GM18517 (cell line): ENCODE results near the gene CZIB.
"Not testable (repeated sequence)": the region's sequence is repeated elsewhere in the genome, so short reads cannot be mapped to it uniquely, and the experiment has no call there.

ENCODE experiments used
- ATAC-seq: cut with Tn5 transposase; IDR thresholded peaks from one replicate; pipeline ENCODE4 v1.9.1; 2021; ENCODE audit warnings: mild to moderate bottlenecking, moderate library complexity; ENCODE audit not compliant: unreplicated experiment

Gene CZIB

GRCh38 chr1:53190210-53190611, 30.2 kb downstream of the CZIB start:
- no peak for ATAC-seq

- ATAC-seq = no peak
Measured at GRCh38 chr1:53189061-53189460, 31.4 kb downstream of the CZIB start.

- ATAC-seq = no peak
Measured at GRCh38 chr1:53188099-53188498, 32.3 kb downstream of the CZIB start.

GRCh38 chr1:53187401-53187800, 33.0 kb downstream of the CZIB start:
- ATAC-seq = no peak

- ATAC-seq = no peak
Measured at GRCh38 chr1:53186533-53186932, 33.9 kb downstream of the CZIB start.

- not testable (repeated sequence) for ATAC-seq
Measured at GRCh38 chr1:53185955-53186297, 34.5 kb downstream of the CZIB start.

GRCh38 chr1:53183095-53183990, 37.1 kb downstream of the CZIB start:
- ATAC-seq = no peak

- ATAC-seq = no peak
Measured at GRCh38 chr1:53182716-53183094, 37.7 kb downstream of the CZIB start.

- no peak for ATAC-seq
Measured at GRCh38 chr1:53182111-53182593, 38.3 kb downstream of the CZIB start.

GRCh38 chr1:53180951-53181350, 39.5 kb downstream of the CZIB start:
- ATAC-seq = no peak

- ATAC-seq = no peak
Measured at GRCh38 chr1:53180226-53180625, 40.2 kb downstream of the CZIB start.

GRCh38 chr1:53176452-53177208, 43.8 kb downstream of the CZIB start:
- ATAC-seq = no peak

GRCh38 chr1:53174971-53175913, 45.2 kb downstream of the CZIB start:
- no peak for ATAC-seq

- no peak for ATAC-seq
Measured at GRCh38 chr1:53172426-53173128, 47.9 kb downstream of the CZIB start.

- ATAC-seq = no peak
Measured at GRCh38 chr1:53166912-53167311, 53.5 kb downstream of the CZIB start.

- ATAC-seq = no peak
Measured at GRCh38 chr1:53166366-53166765, 54.1 kb downstream of the CZIB start.

- ATAC-seq = no peak
Measured at GRCh38 chr1:53165408-53165961, 54.9 kb downstream of the CZIB start.
